Measurements from ENCODE around the gene GABRB1.

DNA sequence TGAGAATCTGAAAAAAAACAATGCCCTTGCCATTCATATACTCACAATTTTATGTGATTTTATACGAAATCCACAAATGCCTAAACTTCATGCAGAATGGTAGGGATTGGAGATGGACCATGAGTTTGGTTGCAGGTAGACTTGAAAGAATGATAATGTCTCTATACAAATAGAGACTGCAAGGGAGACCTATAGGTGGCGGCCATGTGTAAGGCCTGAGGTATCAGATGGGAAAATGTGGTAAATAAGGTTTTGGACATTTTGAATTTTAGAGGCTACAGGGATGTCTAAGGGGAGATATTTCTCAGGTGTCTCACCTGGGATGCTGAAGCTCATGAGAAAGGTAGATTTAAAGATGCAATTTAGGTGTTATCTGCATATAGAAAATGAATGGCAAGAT is 78.0 kb downstream of the GABRB1 start:
- TF ChIP-seq, protein P1, sequence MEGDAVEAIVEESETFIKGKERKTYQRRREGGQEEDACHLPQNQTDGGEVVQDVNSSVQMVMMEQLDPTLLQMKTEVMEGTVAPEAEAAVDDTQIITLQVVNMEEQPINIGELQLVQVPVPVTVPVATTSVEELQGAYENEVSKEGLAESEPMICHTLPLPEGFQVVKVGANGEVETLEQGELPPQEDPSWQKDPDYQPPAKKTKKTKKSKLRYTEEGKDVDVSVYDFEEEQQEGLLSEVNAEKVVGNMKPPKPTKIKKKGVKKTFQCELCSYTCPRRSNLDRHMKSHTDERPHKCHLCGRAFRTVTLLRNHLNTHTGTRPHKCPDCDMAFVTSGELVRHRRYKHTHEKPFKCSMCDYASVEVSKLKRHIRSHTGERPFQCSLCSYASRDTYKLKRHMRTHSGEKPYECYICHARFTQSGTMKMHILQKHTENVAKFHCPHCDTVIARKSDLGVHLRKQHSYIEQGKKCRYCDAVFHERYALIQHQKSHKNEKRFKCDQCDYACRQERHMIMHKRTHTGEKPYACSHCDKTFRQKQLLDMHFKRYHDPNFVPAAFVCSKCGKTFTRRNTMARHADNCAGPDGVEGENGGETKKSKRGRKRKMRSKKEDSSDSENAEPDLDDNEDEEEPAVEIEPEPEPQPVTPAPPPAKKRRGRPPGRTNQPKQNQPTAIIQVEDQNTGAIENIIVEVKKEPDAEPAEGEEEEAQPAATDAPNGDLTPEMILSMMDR (conservative IDR thresholded peaks at IDR 0.05 in 1 of 2, IDR thresholded peaks at IDR 0.05 in 1 of 2; ENCODE audit: extremely low read depth in 1 of 2, insufficient read depth in 1 of 2, low read depth in 1 of 2, low read length in 2 of 2), result no peak
- no peak for TF ChIP-seq EZH2 (IDR thresholded peaks at IDR 0.05; ENCODE audit: borderline replicate concordance, low read length)

Measured in mammary epithelial cell (primary cell).